ENCODE data around the gene PIK3C2G.

The PIK3C2G gene

DNA sequence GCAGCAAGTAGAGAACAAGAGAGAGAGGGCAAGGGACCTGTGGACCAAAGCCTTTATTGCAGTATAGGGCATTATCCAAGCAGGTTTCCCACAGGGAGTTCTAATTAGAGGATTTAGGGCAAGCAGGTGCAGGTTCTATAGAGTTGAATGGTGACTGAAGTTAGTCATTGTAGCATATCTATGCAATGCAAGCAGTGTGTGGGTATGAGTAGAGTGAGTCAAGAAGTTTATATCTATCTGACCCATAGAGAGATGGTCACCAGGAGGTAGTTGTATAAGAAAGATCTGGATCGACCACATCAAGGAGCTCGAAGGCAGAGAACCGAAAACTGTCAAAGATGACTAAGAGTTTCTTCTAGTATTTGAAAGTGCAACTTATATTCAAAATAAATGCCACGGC is 309.2 kb downstream of the PIK3C2G start:
- no peak for DNase-seq

DNA sequence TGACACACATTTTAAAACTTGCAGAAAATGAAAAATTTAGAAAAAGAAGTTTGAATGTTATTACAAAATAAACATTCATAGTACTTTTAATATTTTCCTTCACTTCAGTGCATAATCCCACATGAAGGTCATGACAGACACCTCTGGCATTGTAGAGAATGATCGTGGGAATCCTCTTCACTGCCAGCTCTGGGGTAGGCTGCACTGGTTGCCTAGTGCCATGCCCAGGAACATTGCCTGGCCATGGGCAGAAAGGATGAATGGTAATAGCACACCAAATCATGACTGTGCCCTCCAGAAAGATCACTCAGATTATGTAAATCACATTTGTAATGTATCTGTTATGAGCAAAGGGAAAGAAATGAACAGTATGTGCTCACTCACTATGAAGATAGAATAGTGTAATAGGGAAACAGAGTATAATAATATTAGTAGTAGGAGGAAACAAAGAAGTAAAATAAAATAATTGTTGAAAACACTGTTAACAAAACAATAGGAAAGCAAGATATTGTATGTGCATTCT is 314.8 kb downstream of the PIK3C2G start:
- DNase-seq: no peak

DNA sequence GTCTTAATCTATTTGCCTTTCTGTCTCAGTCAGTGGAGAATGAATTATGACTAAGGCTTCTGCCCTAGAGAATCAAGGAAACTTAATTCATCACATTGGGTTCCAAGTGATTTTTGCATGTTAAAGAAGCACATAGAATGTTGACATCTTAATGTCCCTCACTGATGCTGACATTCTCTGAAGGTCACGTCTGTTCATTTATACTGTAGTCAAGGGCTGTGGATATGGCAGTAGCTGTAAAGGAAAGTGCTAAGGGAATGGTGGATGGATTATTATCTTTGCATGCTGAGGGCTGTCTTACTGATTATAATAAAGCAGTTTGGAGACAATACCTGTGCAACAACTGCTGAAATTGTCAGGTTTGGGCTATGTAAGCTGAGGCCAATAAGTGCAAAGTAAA is 315.3 kb downstream of the PIK3C2G start:
- DNase-seq: no peak

DNA sequence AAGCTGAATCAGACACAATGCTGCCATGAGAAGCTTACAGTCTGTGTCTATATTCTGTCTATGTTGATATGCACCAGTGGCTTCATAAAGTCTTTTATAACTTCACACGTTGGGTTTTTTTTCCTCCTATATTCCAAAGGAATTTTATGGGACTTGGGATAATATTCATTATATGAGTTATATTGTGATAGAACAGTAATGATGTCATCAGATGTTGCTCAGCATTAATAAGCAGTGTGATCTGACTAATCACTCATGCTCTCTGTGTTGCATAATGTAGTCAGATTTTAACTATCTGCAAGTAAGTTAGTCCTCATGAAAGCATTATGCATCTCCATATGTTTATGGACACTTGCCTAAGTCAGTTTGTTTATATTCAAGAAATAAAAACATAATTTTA is 316.9 kb downstream of the PIK3C2G start:
- no peak for DNase-seq

DNA sequence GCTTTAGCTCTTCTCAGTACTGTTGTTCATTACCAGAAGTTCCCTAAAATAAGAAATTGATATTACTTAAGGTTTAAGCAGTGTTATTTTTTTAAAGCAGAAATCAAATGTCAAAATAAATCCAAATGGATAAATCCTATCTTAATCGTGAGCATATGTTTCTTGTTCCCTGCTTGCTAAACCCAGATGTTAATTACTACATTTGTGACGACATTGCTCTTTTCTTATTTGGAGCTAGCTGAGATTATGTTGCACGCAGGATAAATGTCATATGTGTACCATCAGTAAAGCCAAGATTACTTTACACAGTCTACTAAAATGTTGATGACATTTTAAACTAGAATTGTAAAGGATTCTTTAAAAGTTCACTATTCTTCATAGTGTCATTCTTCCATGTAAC is 319.0 kb downstream of the PIK3C2G start:
- DNase-seq: no peak

DNA sequence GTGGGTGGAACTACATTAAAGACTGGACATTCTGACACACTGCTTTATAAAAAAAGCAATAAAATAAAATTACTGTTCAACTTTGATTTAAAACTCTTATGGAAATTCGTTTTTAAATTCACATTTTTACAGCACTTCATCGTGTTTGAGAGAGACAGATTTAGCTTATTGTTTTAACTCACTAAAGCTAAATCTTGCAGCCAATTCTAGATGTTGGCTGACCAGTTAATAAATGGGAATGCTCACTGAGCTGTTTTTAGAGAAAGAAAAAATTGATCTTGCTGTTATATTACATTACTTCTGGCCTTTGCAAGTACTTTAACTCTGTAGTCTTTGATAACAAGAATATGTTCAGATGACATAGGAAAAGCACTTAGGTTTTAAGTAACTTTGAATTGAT is 319.4 kb downstream of the PIK3C2G start:
- DNase-seq: no peak

DNA sequence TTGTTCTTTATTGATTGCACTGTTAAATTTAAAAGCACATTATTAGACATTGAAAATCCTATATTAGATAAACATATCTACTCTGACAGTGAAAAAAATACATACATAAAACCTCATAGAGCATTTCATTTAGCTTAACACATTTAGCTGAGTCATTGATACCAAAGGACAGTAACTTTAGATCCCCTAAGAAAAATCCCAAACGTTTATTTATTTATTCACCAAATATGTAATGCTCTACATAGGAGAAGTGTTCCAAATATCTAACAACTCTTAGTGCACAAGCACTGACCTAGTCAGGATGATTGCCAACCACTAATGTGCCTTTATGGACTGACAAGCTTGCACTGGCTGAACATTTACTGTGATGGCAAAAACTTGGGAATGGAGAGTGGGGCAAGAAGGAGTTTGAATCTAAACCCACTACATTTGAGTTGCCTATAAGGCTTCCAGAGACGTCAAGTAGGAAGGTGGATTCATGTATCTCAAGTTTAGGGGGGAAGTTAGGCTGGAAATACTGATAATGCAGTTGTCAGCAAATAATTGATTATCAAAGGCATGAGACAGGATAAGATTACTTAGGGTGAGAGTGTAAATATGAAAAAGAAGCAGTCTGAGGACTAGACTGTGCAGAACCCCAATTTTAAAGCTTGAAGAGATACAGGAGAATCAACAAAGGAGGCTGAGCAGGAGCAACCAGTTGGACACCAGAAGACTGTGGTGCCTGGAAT is 320.1 kb downstream of the PIK3C2G start:
- DNase-seq: no peak

DNA sequence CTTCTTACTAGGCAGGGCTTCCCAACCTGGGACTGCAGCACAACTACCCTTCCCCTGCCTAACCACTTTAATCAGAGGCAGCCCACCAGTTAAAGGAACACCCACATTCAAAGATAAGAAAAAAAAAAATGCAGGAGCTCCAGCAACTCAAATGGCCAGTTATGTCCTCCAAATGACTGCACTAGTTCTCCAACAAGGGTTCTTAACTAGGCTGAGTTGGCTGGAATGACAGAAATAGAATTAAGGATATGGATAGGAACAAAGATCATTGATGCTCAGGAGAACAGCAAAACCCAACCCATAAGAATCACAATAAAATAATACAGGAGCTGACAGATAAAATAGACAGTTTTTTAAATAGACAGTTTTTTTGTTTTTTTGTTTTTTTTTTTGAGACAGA is 322.3 kb downstream of the PIK3C2G start:
- DNase-seq: no peak

DNA sequence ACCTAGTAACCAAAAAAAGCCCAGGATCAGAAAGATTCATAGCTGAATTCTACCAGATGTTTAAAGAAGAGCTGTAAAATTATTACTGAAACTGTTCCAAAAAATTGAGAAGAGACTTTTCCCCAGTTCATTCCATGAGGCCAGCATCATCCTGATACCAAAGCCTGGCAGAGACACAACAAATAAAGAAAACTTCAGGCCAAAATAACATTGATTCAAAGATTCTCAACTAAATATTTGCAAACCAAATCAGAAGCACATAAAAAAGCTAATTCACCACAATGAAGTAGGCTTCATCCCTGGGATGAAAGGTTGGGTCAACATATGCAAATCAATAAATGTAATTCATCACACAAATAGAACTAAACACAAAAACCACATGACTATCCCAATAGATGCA is 325.3 kb downstream of the PIK3C2G start:
- DNase-seq: no peak

DNA sequence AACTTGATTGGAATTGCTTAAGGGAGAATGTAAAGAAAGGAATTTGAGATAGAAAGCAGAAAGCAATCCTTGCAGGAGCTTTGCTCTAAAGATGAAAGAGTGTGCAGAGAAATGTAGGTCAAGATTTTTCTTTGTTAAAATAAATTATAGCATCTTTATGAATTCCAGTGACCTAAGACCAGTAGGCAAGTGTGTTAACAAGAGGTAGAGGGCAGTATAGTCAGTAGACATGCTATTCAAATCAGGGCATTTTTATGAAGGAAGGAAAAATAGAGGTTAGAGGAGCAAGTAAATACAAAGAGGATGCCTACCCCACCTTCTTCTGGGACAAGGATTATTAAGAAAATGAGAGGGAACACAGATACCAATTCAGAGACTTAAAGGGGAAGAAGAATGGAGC is 328.0 kb downstream of the PIK3C2G start:
- no peak for DNase-seq

DNA sequence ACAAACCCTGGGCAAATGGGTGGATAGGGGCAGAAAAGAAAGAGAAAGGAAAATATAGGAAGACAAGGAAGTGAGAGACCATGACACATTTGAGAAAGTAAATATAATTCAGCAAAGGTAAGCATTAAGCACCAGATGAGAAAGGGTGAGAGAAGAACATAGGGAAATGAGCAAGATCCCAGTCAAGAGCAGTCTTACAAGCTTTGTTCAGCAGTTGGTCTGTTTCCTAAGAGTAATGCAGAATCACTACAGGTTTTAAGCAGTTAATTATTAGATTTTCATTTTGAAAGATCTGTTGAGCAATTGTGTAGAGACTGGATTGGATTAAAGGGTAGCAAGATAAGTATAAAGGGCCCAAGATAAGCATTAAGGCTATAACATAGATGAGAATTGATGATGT is 330.2 kb downstream of the PIK3C2G start:
- DNase-seq: no peak

DNA sequence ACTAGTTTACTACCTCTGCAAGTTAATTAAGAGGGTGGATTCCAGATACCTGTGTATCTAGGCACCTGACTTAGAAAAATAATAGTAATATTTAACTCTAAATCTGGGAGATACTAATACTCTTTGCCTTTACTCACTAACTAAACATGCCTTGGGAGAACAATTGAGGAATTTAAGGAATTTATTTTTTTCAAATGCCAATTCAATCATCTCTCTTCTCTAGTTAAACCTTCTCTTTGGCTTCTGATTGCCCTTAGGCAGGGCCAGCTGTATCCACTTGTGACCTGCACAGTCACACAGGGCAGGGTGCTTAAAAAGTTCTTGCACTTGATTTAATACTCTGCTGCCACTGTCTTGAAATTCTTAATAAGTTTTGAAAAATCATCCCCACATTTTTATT is 334.1 kb downstream of the PIK3C2G start:
- no peak for DNase-seq

DNA sequence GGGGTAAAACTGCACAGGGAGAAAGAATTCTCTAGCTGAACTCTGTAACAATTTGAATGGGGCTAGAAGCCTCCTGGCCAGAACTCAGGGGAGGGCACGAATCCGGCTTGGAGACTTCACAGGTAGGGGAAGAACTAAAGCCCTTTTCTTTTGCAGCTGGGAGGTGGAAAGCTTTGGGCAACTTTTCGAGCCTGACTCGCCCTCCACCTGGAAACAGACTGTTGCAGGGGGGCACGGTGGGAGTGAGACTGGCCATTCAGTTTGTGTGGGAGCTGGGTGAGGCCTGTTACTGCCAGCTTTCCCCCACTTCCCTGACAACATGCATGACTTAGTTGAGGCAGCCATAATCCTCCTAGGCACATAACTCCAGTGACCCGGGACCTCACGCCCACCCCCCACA is 340.6 kb downstream of the PIK3C2G start:
- no peak for DNase-seq

DNA sequence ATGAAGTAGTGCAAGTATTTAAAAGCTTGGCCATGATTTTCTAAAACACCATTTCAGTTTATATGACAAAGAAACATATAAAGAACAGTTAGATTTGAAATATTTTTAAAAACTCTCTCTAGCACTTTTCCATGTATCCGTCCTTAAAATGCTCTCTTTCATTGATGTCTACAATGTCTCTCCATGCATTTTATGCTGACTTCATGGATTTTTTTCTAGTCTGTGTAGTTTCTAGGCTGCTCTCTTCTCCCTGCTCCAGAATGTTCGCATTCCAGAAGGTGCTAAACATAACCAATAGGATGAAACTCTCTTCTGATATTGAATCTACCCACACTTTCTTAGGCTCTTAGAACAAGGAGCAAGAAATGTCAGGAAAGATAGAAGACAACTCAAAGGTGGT is 351.7 kb downstream of the PIK3C2G start:
- no peak for DNase-seq

DNA sequence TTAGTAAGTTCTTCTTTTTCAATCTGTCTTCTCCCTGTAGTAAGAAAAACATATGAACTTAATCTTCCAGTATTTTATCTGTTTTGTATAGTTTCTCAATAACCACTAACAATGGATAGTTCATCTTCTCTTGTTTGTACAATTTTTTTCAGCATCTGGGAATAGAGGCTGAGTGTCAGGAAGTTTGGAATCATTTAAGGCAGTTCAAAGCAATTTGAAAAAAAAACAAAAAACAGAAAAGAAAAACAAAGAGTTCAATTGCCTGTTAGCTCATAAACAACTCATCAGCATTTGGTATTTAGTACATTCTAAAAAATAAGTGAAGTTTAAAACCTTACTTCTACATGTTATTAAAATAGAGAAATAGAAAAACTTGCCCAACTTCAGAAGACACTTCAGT is 359.7 kb downstream of the PIK3C2G start:
- DNase-seq: no peak

DNA sequence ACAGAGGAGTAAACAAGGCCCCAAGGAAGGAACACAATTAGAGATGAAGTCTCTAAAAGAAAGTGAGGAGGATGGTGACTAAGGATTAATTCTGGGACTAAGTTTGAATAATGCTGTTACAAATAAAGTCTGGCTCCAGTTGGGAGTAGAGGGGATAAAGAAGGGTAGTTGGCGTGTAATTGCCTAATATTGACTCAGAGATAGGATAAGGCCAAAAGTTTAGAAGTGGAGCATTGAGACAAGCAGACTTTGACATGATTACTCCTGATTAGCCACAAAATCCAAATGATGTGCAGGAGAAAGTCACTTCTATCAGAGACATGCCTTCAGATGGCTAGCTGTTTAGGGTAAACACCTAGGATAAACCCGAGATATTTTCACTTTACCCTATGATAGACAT is 368.1 kb downstream of the PIK3C2G start:
- DNase-seq: no peak

DNA sequence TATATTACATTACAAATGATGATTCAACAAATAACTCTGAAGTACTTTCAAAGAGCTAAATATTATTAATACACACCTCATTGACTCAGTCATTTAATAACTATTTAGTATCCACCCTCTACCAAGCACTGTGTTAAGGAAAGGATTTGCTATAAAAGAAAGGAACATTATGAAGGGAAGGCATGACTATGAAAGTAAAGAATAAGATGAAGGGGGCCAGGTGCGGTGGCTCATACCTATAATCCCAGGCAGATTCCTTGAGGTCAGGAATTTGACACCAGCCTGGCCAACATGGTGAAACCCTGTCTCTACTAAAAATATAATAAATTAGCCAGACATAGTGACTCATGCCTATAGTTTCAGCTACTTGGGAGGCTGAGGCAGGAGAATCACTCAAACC is 368.6 kb downstream of the PIK3C2G start:
- DNase-seq: no peak

DNA sequence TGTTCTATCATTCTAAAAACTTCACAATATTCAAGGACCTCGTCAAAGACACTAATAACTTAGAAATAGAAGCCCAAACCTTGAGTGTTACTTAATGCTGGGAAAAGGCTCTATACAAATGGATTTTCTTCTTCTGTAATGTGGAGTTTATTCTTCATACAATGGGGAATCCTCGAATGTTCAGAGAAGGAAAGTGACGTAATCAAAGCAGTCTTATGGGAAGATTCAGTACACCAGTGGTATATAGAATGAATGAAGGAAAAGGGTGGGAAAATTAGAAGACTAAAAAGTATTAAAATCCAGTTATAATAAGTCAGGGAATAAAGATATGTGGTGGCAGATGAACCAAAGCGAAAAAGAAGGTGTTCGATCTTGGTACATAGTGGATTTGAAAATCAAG is 370.0 kb downstream of the PIK3C2G start:
- no peak for DNase-seq

DNA sequence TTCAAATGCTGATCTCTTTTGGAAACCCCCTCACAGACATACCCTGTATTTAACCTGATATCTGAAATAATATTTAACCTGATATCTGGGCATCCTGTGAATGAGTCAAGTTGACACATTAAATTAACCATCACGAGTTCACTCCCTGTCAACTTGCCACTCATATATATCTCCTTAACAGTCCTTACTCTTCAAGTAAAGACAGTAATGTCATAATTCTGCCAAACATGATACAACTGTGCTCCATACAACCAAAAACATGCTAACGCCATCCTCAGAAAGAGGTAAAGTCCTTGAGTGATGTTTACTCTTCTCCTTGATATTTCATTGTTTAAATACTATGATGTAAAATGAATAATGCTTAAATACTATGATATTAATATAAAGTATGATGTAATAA is 371.5 kb downstream of the PIK3C2G start:
- DNase-seq: no peak

DNA sequence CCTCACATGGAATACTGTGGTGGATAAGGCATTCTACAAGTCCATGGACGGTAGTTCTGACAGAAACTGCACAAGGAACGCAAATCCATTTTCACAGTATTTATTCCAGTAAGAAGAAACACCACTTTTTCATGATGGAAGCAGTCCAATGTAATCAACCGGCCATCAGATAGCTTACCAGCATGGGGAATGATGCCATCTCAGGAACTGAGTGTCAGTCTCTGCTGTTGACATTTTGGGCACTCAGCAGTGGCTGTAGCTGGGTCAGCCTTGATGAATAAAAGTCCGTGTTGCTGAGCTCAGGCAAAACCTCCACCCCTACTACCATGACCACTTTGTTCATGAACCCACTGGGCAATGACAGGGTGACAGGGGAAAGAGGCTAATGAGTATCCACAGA is 373.1 kb downstream of the PIK3C2G start:
- DNase-seq: no peak

DNA sequence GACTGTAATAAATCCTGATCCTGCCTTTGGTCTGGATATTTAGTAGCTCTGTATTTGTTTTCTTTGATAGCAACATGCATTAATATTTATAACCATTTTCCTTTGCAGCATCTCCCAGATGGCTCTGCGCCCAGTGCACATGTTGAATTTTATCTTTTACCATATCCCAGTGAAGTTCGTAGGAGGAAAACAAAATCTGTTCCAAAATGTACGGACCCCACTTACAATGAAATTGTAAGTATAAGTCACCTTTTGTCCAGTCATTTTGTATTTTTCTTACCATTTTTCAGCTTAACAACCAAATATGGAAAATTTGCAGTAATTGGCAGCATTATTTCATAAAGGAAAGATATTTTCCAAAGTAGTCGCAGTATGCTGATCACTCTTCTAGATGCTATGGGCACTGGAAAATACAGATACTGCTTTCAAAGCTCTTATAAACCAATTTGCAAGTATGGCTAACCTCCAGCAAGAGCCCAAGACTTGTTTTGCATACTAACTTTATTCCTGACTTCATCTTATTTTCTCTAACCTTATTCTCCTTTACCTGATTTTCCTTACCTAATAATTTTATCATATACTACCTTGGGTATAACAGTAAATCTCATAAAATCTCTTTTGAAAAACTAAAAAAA is 379.1 kb downstream of the PIK3C2G start:
- DNase-seq: no peak

DNA sequence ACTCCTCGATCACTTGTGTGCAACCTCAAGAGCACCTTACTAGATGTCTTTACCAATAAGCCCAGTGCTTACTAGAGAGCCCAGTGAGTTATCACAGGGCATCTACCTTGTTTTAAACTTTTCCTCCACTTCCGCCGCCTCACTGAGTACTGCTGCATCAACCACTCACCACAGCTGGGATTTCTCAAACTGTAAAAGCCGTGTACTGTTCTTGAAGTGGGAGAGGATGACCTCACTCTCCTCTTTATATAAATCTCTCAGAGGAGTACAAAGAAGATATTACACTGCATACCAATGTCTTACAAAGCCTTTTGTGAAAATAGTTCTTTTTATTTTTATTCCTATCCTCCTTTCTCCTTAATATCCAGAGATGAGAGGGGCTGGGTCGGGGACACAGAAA is 382.4 kb downstream of the PIK3C2G start:
- no peak for DNase-seq

DNA sequence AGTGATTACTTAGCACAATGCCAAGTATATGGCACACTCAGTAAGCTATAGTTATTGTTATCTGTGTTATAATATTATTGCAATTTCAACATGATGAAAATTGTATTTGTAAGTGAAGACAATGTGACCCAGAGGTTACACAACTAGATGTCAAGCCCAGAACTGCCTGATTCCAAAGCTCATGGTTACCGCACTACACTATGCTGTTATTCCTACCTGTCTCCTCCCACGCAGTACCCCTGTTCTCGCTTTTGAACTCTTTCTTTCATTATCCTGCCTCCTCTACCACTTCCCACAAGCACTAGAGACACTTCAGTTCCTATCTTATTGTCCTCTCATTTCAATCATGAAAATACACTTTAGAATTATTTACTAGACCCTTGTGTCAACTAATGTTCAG is 383.2 kb downstream of the PIK3C2G start:
- no peak for DNase-seq

DNA sequence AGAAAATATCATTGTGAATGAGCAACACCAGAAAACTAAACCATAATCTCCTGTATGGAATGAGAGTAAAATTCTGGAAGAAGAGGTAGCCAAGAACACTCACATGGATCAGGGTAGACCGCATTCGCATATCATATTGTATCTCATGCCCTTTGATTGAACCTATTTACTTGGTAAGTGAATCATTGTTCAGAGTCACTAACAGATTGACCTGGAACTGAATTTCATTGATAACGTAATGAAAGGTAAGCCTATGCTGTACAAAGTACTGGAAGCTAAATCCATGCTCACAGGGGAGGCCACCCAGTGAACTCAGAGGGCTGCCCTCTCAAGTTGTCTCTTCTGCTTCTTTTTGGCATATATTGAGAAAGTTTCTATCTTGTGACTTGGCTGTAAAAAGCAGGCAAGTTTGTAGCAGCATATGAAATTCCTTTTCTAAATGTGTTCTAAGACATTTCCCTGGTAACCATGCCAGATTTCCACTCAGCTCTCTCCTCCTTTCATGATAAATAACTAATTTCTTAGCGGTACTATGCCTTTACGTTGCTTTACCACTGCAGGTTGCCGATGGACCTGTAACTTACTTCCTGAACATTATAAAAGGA is 385.1 kb downstream of the PIK3C2G start:
- no peak for DNase-seq
